ENCODE measurements around the gene SCT. TPM values are rescaled to one million over a fixed set of nuclear protein-coding genes. Genes with fewer than 3 reads are reported as not detected.

The SCT gene
- total and polyA plus RNA-seq, 11 donors, result 0.81 TPM; not detected in 10

DNA sequence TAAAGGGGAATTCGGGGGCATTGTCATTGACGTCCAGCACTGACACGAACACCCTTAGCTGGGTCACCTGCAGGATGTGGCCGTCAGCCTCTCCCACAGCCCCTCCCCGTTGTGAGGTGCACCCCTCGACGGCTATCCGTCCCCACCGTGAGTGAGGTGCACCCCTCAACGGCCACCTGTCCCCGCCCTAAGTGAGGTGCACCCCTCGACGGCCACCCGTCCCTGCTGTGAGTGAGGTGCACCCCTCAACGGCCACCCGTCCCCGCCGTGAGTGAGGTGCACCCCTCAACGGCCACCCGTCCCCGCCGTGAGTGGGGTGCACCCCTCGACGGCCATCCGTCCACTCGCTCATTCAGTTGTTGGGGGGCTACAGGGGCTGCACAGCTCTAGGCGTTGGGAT, 5.1 kb downstream of the SCT start:
- no peak overlapping the region for H3K27ac ChIP-seq
- H3K9me3 ChIP-seq, result no peaks in the 10 kb centered on the region
- ATAC-seq (no peak), DNase-seq (no peak)
- H3K4me1 ChIP-seq, result peaks cover 0 to 9% (median 0%) of the 10 kb centered on the region in 12 donors
- peaks cover 0 to 3% (median 0%) of the 10 kb centered on the region in 9 donors for H3K36me3 ChIP-seq
- H3K27me3 ChIP-seq, result peaks cover 6 to 28% (median 15%) of the 10 kb centered on the region in 9 donors
- intact Hi-C loops (cut with DNase I), result no loop called here
- TF ChIP-seq, protein P1, sequence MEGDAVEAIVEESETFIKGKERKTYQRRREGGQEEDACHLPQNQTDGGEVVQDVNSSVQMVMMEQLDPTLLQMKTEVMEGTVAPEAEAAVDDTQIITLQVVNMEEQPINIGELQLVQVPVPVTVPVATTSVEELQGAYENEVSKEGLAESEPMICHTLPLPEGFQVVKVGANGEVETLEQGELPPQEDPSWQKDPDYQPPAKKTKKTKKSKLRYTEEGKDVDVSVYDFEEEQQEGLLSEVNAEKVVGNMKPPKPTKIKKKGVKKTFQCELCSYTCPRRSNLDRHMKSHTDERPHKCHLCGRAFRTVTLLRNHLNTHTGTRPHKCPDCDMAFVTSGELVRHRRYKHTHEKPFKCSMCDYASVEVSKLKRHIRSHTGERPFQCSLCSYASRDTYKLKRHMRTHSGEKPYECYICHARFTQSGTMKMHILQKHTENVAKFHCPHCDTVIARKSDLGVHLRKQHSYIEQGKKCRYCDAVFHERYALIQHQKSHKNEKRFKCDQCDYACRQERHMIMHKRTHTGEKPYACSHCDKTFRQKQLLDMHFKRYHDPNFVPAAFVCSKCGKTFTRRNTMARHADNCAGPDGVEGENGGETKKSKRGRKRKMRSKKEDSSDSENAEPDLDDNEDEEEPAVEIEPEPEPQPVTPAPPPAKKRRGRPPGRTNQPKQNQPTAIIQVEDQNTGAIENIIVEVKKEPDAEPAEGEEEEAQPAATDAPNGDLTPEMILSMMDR (IDR thresholded peaks at IDR 0.05), result no peak
- H3K4me3 ChIP-seq, result no peak overlapping the region
- 85 to 91% (median 88%) methylated on average over 27 of the region's 27 CpGs for WGBS, 4 donors

DNA sequence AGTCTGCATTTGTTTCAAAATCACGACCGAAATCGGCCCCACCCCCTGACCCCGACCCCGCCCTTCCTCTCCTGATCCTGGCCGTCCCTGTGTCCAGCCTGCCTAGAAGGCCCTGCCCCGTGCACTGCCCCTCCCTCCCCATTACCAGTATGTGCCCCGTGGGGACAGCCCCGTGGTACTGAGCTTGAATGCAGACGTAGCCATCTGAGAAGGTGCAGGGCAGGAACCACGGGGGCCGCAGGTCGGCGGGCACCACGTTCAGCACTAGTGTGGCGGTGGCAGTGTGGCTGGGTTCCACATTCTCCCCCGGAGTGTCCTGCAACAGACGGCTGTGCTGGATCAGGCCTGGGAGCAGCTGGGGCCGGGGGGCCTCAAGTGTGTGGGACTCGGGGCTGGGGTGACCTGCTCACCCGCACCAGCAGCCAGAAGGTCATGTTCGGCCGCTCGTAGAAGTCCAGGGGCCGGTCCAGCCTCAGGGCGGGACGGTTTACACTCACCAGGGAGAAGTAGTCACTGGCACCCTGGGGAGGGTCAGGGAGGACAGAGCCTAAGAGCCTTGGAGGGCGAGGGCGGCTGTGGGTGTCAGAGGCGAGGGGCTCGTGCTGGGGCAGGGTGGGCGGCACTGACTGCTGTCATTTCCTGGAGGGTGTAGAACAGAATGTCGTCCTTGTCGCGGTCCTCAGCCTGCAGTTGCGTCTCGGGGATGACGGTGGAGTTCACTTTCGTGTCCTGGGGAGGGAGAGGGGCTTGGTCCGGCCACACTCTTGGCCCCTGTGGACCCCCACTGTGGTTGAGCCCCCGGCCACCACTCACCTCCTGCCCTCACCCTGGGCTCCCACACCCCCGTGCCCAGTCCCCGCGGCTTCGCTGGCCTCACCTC, 5.8 kb downstream of the SCT start:
- 69 to 78% (median 71%) methylated on average over 34 to 45 of the region's 45 CpGs for WGBS, 4 donors
- Histone ChIP-seq H3K4me1 (peaks cover 0 to 11% (median 2%) of the 10 kb centered on the region in 12 donors), H3K36me3 (peaks cover 0 to 3% (median 0%) of the 10 kb centered on the region in 9 donors), H3K4me3 (no peak overlapping the region), H3K27me3 (peaks cover 0 to 22% (median 11%) of the 10 kb centered on the region in 9 donors), H3K27ac (no peak overlapping the region), H3K9me3 (no peaks in the 10 kb centered on the region)
- TF ChIP-seq, protein P1 (IDR thresholded peaks at IDR 0.05), result no peak
- TF ChIP-seq POLR2A (IDR thresholded peaks at IDR 0.05), result no peak
- DNase-seq (no peak), ATAC-seq (no peak)
- intact Hi-C loops (cut with DNase I), result no loop called here

DNA sequence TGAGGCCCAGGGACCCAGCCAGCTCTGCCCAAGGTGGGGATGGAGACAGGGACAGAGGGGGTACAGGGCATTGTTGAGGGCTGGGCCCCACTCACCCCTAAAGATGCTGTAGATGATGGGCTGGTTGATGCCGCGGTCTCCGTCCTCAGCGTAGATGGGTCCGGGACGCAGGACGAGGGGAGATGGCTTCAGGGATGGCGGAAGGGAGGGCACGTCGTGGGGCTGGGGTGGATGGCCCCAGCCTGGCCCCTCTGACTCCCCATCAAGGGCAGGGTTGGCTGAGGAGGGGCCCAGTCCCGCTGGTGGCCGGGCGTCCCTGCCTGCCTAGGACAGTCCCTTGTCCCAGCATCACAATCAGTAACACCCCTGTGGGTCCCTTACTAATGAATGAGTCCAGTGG, 6.8 kb downstream of the SCT start:
- Histone ChIP-seq H3K4me1 (peaks cover 0 to 14% (median 6%) of the 10 kb centered on the region in 12 donors), H3K9me3 (no peaks in the 10 kb centered on the region), H3K4me3 (no peak overlapping the region), H3K27me3 (peaks cover 0 to 13% (median 2%) of the 10 kb centered on the region in 9 donors), H3K27ac (no peak overlapping the region), H3K36me3 (peaks cover 0 to 3% (median 0%) of the 10 kb centered on the region in 9 donors)
- no peak for ATAC-seq
- TF ChIP-seq, protein P1 (IDR thresholded peaks at IDR 0.05), result no peak
- no peak for TF ChIP-seq POLR2A (IDR thresholded peaks at IDR 0.05)
- DNase-seq, result no peak
- 96 to 97% (median 97%) methylated on average over 11 to 13 of the region's 13 CpGs for WGBS, 4 donors
- intact Hi-C loops (cut with DNase I), result no loop called here

DNA sequence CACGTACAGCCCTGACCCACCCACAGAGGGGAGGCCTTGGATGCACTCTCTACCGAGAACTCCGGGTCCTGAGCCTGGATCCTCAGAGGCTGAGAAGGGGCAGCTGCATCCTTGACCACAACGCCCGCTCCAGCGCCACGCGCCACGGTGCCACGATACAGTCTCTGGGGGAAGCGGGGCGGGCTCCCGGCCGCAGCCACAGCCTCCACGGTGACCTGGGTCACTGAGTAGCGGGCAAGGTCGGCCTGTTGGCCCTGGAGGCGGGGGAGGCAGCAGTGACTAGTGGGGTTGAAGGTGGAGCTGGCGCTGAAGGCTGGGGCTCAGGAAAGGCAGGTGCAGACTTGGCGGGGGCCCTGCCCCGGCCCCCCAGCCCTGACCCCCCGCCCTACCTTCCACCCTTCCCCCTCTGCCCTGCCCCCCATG, 7.3 kb downstream of the SCT start:
- intact Hi-C loops (cut with DNase I), result loop anchor here in 1 of 10 donors (5.0 kb wide), 1 partner anchor 42 kb away; the partner anchor contains the start of gene PHRF1
- DNase-seq (no peak), ATAC-seq (no peak)
- peaks cover 0 to 8% (median 0%) of the 10 kb centered on the region in 9 donors for H3K27me3 ChIP-seq
- H3K9me3 ChIP-seq, result no peaks in the 10 kb centered on the region
- H3K4me3 ChIP-seq, result no peak overlapping the region
- H3K36me3 ChIP-seq, result peaks cover 0 to 7% (median 0%) of the 10 kb centered on the region in 9 donors
- WGBS, 4 donors, result 95 to 97% (median 96%) methylated on average over 20 to 22 of the region's 22 CpGs
- H3K4me1 ChIP-seq, result peaks cover 3 to 20% (median 11%) of the 10 kb centered on the region in 12 donors
- no peak for TF ChIP-seq POLR2A (IDR thresholded peaks at IDR 0.05)
- TF ChIP-seq, protein P1 (IDR thresholded peaks at IDR 0.05), result no peak
- H3K27ac ChIP-seq, result no peak overlapping the region
